ENCODE measurements around the gene SREBF1.

SREBF1 gene

DNA sequence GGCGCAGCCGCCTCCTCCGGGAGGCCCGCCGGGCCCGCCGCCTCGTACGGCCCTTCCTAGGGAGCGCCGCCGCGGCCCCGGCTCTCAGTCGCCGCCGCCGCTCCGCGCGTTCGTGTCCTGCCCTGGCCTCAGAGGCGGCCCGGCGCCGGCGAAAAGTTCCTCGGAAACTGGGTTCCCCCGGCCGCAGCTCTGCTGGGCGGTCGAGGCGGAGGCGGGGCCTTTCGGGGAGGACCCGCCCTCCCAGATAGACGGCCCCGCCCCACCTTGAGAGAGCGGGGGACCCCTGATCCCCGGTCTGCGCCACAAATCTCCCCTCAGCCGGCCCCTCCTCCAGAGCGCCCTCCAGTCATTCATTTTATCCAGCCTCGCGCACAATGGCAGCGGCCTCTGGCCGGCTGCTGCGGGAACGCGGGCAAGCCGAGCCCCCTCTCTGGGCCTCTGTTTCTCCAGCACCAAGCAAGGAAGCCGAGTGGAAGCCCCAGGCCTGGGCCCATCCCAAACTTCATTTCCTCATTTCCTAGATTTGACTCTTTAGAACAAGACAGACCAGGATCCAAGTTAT is at the start of gene SREBF1:
Gene SREBF1 (minus strand): TSS at position 169 of the 562 bp plus-strand sequence. CDS start 169 bp downstream, outside the sequence.
- DNase-seq: peak; percentile 77

DNA sequence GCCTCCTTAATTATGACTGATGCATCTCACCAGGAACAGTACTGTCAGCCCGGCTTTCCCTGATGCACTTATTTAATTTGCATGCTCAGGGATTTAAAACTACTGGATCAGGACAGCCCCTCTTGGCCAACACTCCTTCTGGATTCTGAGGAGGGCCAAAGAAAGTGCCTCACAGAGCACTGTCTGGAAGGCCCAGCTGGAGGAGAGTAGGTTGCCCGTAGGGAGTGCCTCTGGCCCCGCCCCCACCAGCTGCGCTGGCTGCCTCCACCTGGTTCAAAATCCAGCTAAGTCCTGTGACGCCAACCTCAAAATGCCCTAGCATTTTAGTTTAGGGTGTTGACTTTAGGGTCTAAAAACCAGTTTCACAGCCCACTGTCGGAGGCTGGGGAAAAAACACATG is 49.4 kb upstream of the SREBF1 start:
- no peak for DNase-seq

DNA sequence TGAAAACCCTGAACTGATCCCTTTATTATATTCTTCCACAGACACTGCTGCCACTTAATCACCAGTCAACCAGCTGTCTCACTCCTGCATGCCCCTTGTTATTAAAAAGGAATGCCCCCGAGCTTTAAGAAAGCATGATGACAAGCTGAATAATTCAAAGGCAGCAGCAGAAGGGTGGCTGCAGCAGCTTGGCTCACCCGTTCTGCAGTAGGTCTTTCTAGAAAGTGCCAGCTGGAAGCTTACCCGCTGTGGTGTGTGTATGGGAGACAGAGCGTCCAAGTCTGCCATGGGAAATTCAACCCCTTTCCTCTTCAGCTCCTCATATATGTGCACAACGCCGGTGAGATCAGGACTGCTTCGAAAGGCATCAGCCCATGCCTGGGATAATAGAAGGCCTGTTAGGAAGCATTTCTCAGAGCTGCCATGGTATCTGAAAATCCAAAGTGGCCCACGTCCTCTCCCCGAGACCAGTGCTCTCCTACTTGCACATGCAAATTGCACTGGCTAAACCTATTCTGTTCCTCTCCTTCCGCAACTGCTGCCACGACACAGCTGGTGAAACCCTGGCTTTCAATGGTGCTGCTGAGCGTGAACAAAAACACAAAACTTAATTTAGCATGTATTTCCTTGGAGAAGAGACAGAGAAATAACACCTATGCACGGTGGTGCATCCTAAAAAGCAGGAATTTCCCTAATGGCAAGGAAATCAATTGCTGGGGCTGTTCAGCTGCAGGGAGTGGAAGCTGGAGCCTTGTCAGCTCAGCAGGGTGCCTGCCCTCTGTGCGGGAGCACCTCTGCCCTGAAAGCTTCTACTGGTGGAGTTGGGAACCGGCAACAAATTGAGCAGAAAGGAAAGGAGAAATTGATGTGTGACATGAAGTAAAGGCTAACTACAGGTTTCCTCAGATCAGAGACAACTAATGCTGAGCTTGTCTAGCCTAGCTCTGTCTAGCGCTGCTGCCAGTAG is 47.9 kb upstream of the SREBF1 start:
- no peak for DNase-seq

DNA sequence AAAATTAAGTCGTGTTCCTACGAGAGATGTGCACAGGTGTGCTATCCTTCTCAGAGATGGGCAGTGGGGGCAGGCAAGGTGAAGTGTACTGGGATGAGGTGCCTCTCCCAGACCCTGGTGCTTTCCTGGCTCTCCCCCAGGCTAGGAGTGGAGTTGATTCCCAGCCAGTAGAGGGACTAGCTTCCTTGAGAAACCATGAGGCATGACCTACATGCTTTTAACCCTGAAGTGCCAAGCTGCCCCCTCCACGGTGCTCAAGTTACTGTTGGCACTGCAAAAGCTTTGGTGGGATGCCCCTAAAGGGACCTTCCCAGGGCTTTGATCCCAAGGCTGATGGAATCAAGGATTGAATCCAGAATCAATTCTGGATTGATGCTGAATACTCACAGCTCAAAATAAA is 47.0 kb upstream of the SREBF1 start:
- DNase-seq: no peak

DNA sequence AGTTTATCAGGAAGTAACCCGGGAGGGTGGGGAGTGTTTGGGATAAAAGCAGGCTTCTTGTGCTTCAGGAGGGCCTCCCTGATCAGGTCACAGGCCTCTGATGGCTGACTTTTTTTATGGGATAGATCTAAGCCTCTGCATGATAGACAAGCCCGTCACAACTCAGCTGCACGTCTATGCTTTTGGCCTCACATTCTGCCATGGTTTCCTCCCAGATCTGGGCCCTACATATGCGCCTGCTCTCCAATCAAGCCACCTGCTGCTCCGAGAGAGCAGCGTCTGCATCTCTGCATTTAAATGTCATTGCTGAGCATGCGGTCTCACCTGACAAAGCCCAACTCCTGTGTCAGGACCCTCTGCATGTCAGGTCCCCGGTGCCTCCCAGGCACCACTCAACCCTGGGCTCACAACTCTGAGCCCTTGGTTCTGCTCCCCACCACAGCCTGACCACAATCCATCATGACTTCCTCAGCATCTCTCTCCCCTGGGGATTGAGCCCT is 45.3 kb upstream of the SREBF1 start:
- no peak for DNase-seq

DNA sequence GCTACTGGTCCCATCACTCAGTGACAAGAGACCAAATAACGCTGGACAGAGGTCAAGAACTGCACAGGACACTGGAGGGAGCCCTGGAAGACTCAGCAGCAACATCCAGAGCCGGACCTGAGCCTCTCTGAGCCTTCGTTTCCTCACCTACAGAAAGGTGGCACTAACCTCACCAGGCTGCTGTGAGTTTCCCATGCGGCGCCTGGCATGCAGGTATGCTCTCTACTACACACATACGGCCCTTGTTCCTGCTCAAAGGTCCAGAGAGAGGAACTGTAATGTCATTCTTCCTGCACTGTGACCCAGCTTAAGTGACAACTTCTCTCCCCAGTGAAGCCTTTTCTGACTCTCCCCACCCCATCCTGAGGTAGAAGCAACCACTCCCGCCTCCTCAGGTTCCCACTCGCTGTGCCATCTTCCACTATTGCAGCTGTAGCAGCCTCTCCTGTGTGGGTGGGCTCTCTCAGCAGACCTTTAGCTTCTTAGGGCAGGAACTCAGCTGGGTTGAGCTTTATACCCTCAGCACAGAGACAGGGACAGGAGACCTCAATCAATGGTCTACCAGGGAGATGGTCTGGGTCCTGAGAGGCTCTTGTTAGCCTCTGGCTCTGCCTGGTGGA is 43.9 kb upstream of the SREBF1 start:
- no peak for DNase-seq

DNA sequence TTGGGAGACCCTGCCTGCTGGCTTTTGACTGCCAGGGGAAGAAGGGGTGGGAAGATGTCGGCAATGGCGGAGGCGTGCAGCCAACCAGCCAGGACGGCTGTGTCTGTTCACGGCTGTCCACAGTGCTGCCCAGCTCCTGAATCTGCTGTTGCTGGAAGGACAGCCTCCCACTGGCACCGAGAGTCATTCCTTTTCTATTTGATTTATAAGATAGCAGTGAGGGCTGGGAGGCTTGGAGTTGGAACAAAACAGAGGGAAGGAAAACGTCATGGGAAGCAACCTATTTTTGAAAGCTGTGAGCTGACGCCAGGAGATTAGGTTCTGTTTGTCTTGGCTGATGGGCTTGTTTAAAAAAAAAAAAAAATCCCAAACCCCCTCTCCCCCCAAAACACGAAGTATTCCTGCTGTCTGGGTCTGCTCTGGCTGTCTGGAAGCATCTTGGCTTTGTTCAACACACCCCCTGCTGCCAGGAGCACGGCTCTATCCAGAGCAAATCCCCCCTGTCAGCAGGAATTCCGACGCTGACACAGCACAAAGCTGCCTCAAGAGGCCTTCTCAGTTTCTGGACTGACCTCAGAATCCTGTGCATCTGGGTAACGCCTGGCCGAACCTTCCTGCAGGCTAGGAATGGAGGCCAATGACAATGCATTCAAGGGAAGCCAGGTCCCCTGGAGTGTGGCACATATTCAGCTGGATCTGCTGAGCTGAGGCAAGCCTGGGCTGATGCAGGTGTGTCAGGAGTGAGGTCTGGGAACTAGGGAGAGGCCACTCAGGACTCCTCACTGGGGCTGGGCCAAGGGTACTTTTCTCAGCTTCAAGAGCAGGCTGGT is 41.0 kb upstream of the SREBF1 start:
- no peak for DNase-seq

DNA sequence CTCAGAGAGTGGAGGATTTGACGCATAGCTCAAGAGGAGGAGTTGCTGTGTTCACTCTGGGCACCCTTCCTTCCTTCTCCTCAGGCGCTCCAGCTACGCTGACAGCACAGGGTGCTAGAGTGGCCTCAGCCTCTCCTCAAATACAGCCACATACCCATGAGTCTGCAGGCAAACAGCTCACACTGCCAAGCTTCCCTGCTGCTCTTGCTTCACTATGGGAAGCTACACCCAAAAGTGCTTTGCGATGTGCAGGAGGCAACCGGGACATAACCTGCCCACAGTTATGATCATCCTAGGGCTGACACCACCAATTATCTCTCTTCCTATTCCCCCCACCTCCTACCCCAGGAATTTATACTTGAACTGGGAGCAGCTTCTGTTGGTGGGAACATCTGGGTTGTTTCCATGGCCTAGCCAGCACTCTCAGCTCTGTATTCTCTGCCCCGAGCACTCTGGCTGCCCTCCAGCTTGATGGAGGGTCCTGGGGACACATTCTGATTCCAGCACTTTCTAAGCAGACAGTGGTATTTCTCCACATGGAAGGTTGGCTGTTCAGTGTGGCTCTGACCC is 40.3 kb upstream of the SREBF1 start:
- no peak for DNase-seq

DNA sequence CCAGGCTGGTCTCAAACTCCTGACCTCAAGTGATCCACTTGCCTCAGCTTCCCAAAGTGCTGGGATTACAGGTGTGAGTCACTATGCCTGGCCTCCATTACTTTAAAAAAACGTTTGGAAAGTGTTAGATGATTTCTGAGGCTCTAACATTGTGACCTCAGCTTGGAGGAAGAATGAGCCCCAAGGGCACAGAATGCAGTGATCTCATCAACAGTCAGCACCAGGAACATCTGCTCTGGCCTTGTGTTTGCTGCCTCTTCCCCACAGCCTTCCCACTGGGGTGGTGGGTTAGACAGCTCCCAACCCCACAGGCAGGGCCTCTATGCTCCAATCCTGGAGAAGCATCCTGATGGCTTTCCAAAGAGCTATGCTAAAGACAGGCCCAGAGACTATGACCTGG is 37.7 kb upstream of the SREBF1 start:
- DNase-seq: no peak

DNA sequence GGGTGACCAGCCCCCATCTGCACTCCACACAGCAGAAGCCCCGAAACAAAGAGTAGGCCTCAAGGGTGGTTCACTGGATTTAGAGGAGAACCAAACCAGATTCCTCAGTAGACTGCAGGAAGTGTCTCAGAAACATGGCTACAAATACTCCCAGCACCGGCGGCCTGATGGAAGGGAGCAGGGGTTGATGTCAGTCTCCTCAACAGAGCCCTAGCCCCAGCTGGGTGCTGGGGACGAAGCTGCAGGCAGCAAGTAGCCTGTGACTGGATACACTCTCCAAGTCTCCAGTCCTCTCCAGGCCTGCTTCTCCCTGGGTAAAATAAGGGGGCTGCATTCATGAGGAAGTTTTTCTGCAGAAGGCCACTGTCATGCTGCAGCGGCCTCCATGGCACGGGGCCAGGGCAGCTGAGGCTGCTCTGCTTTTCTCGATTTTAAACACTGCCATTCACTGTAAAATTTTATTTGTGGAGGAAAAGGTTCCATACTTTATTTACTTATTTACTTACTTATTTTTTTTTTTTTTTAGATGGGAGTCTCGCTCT is 36.7 kb upstream of the SREBF1 start:
- no peak for DNase-seq

DNA sequence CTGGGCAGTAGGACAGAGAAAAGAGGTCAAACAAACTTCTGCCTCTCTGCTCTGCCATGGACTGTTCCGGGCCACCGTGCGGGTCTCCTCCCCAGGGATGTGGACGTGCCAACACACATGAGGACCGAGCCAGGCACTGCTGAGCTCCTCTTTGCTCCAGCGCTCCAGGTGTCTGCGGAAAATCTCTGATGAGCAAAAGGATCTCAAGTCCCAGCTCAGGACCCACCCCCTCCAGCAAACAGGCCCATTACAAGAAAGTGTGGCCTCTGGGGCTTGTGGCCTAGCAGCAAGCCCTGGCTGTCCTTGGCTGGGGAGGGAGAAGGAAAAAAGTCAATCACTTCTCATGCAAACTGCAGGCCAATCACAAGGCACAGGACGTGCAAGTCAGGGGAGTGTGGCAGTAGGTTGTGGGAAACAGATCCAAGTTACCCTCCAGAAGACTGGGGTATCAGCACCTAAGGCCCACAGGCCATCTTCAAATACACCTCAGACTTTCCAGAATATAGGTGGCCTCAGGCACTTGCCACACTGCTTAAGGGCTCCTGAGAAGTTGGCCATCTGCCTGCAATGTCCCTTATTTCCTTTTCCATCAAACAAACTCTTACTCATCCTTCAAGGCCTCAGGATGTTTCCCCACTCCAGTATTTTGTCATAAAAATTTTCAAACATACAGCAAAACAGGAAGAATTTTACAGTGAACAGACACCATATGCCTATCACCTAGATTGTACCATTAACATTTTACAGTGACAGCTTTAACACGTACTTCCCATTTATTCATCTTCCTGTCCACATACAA is 36.0 kb upstream of the SREBF1 start:
- no peak for DNase-seq

DNA sequence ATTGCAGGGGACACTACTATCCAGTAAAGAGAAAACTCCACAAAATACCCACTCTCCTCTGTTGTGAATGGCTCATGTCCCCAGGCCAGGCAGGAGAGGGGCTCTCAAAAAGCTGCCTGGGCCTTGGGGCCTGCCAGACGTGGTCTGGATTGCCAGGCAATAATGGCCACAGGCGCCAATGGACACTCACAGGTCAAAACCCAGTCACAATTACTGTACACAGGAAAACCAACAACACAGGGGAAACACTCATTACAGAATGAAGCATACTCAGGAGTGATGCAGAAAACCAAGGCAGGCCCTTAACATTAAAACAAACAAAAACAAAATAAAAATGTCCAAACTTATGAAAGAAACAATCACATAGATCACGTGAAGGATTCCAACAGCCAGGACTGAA is 35.1 kb upstream of the SREBF1 start:
- DNase-seq: no peak

DNA sequence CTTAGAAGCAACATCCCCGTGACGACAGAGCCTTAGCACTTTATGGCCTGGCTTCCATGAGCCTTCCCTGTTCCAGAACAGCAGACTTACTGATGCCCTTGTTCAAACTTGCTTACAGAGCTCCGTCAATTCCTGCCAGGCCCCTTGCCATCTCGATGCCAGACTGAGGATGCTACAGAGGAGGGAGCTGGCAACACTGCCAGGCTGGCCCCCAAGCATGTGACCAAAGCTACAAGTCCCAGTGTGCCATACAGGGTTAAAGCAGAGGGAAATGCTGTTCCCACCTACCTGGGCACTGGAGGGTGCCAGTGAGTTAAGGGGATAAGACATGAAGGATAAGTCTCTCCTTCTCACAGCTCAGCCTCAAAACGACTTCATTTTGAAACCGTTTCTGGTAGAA is 33.5 kb upstream of the SREBF1 start:
- no peak for DNase-seq

DNA sequence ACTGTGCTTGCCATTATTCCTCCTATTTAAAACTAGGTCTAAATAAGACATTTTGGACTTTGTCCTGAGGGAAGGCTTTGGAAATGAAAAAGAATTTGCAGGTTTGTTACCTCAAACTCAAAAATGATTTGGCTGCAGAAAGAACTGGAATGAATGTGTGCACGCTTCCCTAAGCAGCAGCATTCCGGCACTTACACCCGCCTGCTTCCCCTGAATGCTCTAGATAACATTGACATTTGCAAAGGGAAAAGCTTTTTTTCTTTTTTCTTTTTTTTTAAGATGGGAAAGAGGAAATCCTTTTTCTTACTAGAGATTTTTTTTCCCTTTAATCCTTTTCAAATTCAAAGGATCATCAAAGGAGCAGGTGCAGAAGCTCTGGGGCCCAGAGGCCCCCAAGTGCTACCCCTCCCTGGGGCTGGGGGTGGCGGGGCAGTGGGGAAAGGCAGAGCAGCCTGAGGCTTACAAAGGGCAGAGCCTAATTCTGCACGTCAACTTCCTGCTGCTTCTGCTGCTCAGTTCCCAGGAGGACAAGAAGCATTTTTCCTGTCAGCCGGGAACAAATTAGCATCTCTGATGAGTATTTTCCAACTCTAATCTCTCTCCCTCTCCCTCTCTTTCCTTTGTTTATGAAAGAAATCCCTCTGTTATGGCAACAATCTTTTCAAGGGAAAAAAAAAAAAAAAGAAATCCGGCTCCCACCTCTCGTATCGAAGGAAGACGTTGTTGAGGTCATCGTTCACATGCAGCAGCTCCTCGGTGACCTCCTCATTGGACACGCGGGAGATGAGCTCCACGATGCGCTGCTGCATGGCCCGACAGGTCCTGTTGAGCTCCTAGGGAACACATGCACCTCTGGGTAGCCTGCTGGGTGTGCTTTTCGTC is 32.1 kb upstream of the SREBF1 start:
- no peak for DNase-seq

DNA sequence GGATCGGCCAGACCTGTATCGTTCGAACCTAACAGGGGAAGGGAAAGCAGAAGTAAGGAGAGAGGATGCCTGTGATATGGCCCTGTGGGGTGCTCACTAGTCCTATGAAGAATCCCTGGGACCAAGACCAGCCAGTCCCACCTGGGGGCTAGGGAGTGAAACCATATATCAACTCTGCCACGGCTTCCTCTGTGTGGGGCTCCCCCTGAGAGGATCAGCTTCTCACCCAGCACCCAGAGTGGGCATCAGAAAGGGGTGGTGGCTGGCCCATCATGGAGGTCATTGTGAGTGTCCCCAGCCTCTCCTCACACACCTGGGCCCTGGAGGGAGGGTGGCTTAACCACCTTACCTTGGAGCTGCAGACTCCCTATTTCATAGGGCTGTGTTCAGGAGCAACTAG is 30.1 kb upstream of the SREBF1 start:
- DNase-seq: no peak

DNA sequence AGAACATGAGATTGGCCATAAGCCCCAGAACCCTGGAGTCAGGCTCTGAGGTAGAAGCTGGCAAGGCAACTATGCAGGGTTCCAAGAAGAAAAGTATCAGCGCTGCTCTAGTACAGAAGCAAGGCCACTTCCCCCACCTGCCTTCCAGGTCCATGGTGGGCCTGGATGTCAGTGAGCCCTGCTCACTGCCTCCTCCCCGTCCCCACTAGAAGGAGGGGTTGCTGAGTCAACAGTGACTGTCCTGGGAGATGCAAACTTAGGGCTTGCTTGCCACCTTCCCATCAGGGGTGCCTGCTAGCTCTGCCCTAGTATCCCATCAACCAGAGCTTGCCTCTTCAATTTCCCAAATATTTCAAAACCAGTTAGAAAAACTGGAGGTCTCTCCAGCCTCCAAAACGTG is 29.6 kb upstream of the SREBF1 start:
- DNase-seq: no peak

DNA sequence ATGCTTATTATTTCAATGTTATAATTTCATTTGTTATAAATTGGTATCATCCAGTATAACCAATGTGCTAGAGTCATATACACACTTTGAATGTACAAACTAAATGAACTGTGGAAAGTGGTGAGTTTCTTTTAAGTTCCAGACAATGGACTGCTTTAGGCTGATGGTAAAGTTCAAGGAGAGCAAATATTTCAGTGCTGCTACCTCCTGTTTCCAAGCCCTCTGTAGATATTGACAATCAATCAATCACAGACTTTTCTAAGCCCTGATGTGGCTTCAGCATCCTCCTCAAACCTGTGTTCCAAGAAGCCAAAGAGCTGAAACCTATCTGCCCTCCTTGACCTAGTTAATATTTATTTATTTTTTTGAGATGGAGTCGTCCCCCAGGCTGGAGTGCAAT is 28.2 kb upstream of the SREBF1 start:
- no peak for DNase-seq

DNA sequence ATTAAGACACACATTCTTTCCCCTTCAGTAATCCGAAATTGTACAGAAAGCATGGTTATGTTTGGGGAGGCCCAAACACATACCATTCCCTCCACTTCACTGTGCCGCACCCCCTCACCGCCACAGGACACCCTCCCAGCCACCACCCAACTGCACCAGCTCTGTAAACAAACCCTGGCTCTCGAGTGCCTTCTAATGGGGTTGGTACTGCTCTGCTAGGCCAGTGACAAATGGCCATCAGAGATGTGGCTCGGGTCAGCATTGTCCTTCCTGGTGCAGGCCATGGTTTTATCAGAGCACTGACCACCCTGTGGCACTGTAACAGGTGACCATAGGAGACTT is 24.0 kb upstream of the SREBF1 start:
- DNase-seq: no peak

DNA sequence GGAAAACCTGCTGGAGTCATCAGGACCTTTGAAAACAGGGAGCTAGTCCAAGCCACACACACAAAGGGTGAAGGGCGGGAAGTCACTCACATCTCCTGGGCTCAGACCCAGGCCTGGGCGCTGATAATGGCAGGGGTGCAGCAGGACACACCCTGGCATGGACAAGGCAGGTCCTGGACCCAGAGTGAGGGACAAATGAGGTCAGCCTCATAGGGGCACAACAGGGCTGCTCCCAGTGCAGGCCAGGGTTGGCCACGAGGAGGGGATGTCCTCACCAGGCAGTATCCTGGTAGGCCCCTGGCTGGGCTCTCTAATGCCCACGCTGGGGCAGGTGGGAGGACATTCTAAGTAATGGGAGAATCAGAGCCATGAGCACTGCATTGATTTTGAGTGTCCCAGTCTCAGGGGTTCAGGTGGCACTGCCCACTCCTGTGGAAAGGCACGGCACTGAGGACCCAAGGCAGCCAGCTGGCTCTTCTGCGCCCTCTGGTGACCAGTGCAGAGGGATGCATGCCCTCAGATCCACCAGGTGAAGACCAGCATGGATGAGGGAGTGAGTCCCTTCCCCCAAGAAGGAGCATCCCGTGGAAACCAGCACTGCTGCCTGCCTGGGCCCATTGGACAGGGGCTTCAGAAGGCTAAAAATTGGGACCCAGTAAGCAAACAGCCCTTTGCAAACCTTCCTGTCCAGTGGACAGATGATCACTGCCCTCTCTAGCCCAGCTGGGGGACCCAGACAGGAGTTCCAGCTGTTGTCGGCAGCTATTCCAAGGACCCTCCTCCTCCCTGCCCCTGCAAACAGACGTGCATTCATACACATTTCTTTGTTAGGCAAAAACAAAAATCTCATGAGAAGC is 23.4 kb upstream of the SREBF1 start:
- DNase-seq: peak; percentile 79
